Fibroblast of the conjunctiva (primary cell): ENCODE results near the gene ADH1B.
"Not testable (repeated sequence)": the region's sequence is repeated elsewhere in the genome, so short reads cannot be mapped to it uniquely, and the experiment has no call there.

Experiments
- DNase-seq: peaks from one replicate; pipeline ENCODE4 v3.0.0-alpha.2; 2010; ENCODE audit warnings: low read depth

The ADH1B gene

GRCh38 chr4:99321241-99322191 is at the start of gene ADH1B:
Gene ADH1B (minus strand): TSS chr4:99321401. CDS start chr4:99321331, 70 bp downstream.
- peak; percentile 56 for DNase-seq

GRCh38 chr4:99367817-99368216 is 46.6 kb upstream of the ADH1B start:
- not testable (repeated sequence) for DNase-seq

GRCh38 chr4:99366491-99366890 is 45.3 kb upstream of the ADH1B start:
- peak; percentile 17 for DNase-seq

- DNase-seq, result no peak
Measured at GRCh38 chr4:99362768-99363167, 41.6 kb upstream of the ADH1B start.

- no peak for DNase-seq
Measured at GRCh38 chr4:99361899-99362275, 40.7 kb upstream of the ADH1B start.

- DNase-seq, result no peak
Measured at GRCh38 chr4:99361268-99361898, 40.2 kb upstream of the ADH1B start.

GRCh38 chr4:99359480-99360204 is 38.4 kb upstream of the ADH1B start:
- no peak for DNase-seq

GRCh38 chr4:99357948-99358347 is 36.7 kb upstream of the ADH1B start:
- DNase-seq, result no peak

- DNase-seq, result no peak
Measured at GRCh38 chr4:99356992-99357391, 35.8 kb upstream of the ADH1B start.

- DNase-seq, result not testable (repeated sequence)
Measured at GRCh38 chr4:99356149-99356548, 34.9 kb upstream of the ADH1B start.

- no peak for DNase-seq
Measured at GRCh38 chr4:99352602-99353537, 31.7 kb upstream of the ADH1B start, which contains the start of gene ADH1C. Gene ADH1C (minus strand): TSS chr4:99352746. CDS start chr4:99352675, 71 bp downstream.

GRCh38 chr4:99351487-99351886 is 30.3 kb upstream of the ADH1B start:
- no peak for DNase-seq

GRCh38 chr4:99349338-99349737 is 28.1 kb upstream of the ADH1B start:
- no peak for DNase-seq

GRCh38 chr4:99342624-99343023 is 21.4 kb upstream of the ADH1B start:
- not testable (repeated sequence) for DNase-seq

- DNase-seq, result no peak
Measured at GRCh38 chr4:99341426-99341825, 20.2 kb upstream of the ADH1B start.

- no peak for DNase-seq
Measured at GRCh38 chr4:99339172-99339571, 18.0 kb upstream of the ADH1B start.

- no peak for DNase-seq
Measured at GRCh38 chr4:99336553-99336952, 15.4 kb upstream of the ADH1B start.

- no peak for DNase-seq
Measured at GRCh38 chr4:99334880-99335279, 13.7 kb upstream of the ADH1B start.

GRCh38 chr4:99330648-99331047 is 9.4 kb upstream of the ADH1B start:
- DNase-seq, result no peak

- no peak for DNase-seq
Measured at GRCh38 chr4:99329876-99330275, 8.7 kb upstream of the ADH1B start.

GRCh38 chr4:99324979-99325378 is 3.8 kb upstream of the ADH1B start:
- DNase-seq, result peak; percentile 91
